OCI-LY3 (cell line): Measurements from ENCODE around the gene MTHFD1L.

Experiments used
- H2AFZ ChIP-seq: fragments of 200-600, 300-600 bp; shearing (Covaris generic); 2 replicates; pipeline ENCODE4 v1.6.0; 2014; ENCODE audit warnings: antibody characterized with exemption, low read depth, low read length
- H3K27ac ChIP-seq: fragments of 200-600, 300-600 bp; sonication (generic); 2 replicates; pipeline ENCODE4 v1.5.1; 2014; ENCODE audit warnings: mild to moderate bottlenecking, low read length, moderate library complexity, mixed read lengths
- H3K27me3 ChIP-seq: fragments of 200-600, 300-600 bp; sonication (generic); 2 replicates; pipeline ENCODE4 v1.6.1; 2014; ENCODE audit warnings: low read depth, low read length, mixed read lengths
- H3K36me3 ChIP-seq: fragments of 200-600, 300-600 bp; sonication (generic); replicated peaks from 2 replicates; pipeline ENCODE3; 2014; ENCODE audit warnings: low read depth, low read length, mixed read lengths
- H3K4me1 ChIP-seq: fragments of 300-600, 200-600 bp; sonication (generic); 2 replicates; pipeline ENCODE4 v1.6.1; 2014; ENCODE audit warnings: low read length, mixed read lengths
- H3K4me2 ChIP-seq: fragments of 200-600, 300-600 bp; sonication (generic); 2 replicates; pipeline ENCODE4 v1.6.1; 2014; ENCODE audit warnings: low read length, mixed read lengths
- H3K4me3 ChIP-seq: fragments of 300-600, 200-600 bp; sonication (generic); 2 replicates; pipeline ENCODE4 v1.5.1; 2014; ENCODE audit warnings: antibody characterized with exemption, mild to moderate bottlenecking, low read length, moderate library complexity
- H3K79me2 ChIP-seq: fragments of 300-600, 200-600 bp; shearing (Covaris generic); 2 replicates; pipeline ENCODE4 v1.6.1; 2014; ENCODE audit warnings: mild to moderate bottlenecking, low read length, mixed read lengths
- H3K9ac ChIP-seq: fragments of 300-600, 200-600 bp; shearing (Covaris generic); 2 replicates; pipeline ENCODE4 v1.6.0; 2014; ENCODE audit warnings: mild to moderate bottlenecking, low read length, moderate library complexity
- H3K9me3 ChIP-seq: fragments of 200-600, 300-600 bp; shearing (Covaris generic); 2 replicates; pipeline ENCODE4 v1.6.1; 2014; ENCODE audit warnings: low read length, mixed read lengths; ENCODE audit not compliant: insufficient read depth
- H4K20me1 ChIP-seq: fragments of 200-600, 300-600 bp; sonication (generic); 2 replicates; pipeline ENCODE4 v1.6.1; 2016; ENCODE audit warnings: low read length, mixed read lengths; ENCODE audit not compliant: insufficient read depth
- CTCF ChIP-seq: fragments of 200-600, 300-600 bp; sonication (generic); IDR thresholded peaks from 2 replicates; pipeline ENCODE4 v1.5.1; 2014; ENCODE audit warnings: antibody characterized with exemption, low read length, low read depth
- EZH2phosphoT487 ChIP-seq: fragments of 200-600 bp; shearing (Covaris generic); IDR thresholded peaks from 2 replicates; pipeline ENCODE4 v1.6.1; 2018; ENCODE audit warnings: antibody characterized with exemption, mixed run types, low read depth

The MTHFD1L gene

GRCh38 chr6:151018911-151019782, 153.6 kb downstream of the MTHFD1L start:
- TF ChIP-seq EZH2phosphoT487 (no peak), CTCF (no peak)
- H3K4me1 ChIP-seq, result peaks cover 18% of the 10 kb centered on the region
- H2AFZ ChIP-seq, result no peak overlapping the region
- peaks cover 11% of the 10 kb centered on the region for H3K36me3 ChIP-seq
- no peak overlapping the region for H3K9ac ChIP-seq
- no peaks in the 10 kb centered on the region for H4K20me1 ChIP-seq
- no peak overlapping the region for H3K27ac ChIP-seq
- H3K9me3 ChIP-seq, result no peaks in the 10 kb centered on the region
- H3K79me2 ChIP-seq, result no peaks in the 10 kb centered on the region
- H3K4me3 ChIP-seq, result no peak overlapping the region
- H3K27me3 ChIP-seq, result no peaks in the 10 kb centered on the region
- no peak overlapping the region for H3K4me2 ChIP-seq

- no peak for TF ChIP-seq EZH2phosphoT487
- TF ChIP-seq CTCF, result no peak
- Histone ChIP-seq H3K27ac (no peak overlapping the region), H3K4me2 (no peak overlapping the region), H3K4me3 (no peak overlapping the region), H3K4me1 (peaks cover 12% of the 10 kb centered on the region), H3K9me3 (no peaks in the 10 kb centered on the region), H3K36me3 (peaks cover 7% of the 10 kb centered on the region), H2AFZ (no peak overlapping the region), H3K27me3 (no peaks in the 10 kb centered on the region), H3K9ac (no peak overlapping the region), H3K79me2 (no peaks in the 10 kb centered on the region), H4K20me1 (no peaks in the 10 kb centered on the region)
Observed at GRCh38 chr6:151021896-151022295, 156.4 kb downstream of the MTHFD1L start.

GRCh38 chr6:151022492-151022891, 157.0 kb downstream of the MTHFD1L start:
- Histone ChIP-seq H3K9me3 (no peaks in the 10 kb centered on the region), H3K27ac (no peak overlapping the region), H3K36me3 (peaks cover 7% of the 10 kb centered on the region), H3K4me3 (no peak overlapping the region), H3K4me1 (peaks cover 12% of the 10 kb centered on the region), H3K9ac (no peak overlapping the region), H4K20me1 (no peaks in the 10 kb centered on the region), H2AFZ (no peak overlapping the region), H3K79me2 (no peaks in the 10 kb centered on the region), H3K27me3 (no peaks in the 10 kb centered on the region), H3K4me2 (no peak overlapping the region)
- no peak for TF ChIP-seq CTCF
- TF ChIP-seq EZH2phosphoT487, result no peak

- Histone ChIP-seq H3K36me3 (peaks cover 14% of the 10 kb centered on the region), H3K27me3 (no peaks in the 10 kb centered on the region), H4K20me1 (no peaks in the 10 kb centered on the region), H3K9ac (no peak overlapping the region), H3K79me2 (no peaks in the 10 kb centered on the region), H3K4me1 (peaks cover 12% of the 10 kb centered on the region), H3K9me3 (no peaks in the 10 kb centered on the region), H2AFZ (no peak overlapping the region), H3K4me3 (no peak overlapping the region), H3K4me2 (no peak overlapping the region), H3K27ac (no peak overlapping the region)
- no peak for TF ChIP-seq CTCF
- TF ChIP-seq EZH2phosphoT487, result no peak
Observed at GRCh38 chr6:151023342-151023741, 157.8 kb downstream of the MTHFD1L start.
